Activated CD8-positive, alpha-beta memory T cell treated with anti-CD3 and anti-CD28 coated beads, Interleukin-2, amount 50 U/mL, for 24 hours (primary cell): ENCODE data around the gene IFT20.
"Not testable (repeated sequence)": the region's sequence is repeated elsewhere in the genome, so short reads cannot be mapped to it uniquely, and the experiment has no call there.

Experiments
- DNase-seq: peaks from one replicate; pipeline ENCODE4 v3.0.0-alpha.2; 2020; ENCODE audit errors: extremely low read depth

The IFT20 gene

GRCh38 chr17:28313841-28314240, 21.4 kb downstream of the IFT20 start:
- no peak for DNase-seq

DNA sequence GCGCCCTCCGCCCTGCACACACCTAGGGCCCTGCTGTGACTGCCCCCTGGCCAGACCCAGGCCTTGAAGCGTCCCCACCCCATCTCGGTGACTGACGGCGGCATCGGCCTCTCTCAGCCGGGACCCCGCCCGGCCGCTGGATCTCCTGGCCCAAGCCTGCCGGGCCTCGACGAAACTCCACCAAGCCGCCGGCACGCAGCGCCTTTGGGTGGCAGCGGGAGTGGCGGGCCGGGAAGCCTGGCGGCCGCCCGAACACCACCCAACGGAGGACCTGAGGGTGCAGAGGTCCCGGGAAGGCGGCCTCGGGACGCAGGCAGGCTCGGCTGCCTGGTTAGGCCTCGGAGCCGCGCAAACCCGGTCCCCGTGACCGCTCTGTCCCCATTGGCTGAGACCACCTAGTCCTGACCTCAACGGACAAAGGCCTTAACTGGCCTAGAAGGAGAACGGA, 28.3 kb downstream of the IFT20 start:
- DNase-seq, result no peak

- DNase-seq, result no peak
Observed at GRCh38 chr17:28298449-28298848, 36.8 kb downstream of the IFT20 start.

DNA sequence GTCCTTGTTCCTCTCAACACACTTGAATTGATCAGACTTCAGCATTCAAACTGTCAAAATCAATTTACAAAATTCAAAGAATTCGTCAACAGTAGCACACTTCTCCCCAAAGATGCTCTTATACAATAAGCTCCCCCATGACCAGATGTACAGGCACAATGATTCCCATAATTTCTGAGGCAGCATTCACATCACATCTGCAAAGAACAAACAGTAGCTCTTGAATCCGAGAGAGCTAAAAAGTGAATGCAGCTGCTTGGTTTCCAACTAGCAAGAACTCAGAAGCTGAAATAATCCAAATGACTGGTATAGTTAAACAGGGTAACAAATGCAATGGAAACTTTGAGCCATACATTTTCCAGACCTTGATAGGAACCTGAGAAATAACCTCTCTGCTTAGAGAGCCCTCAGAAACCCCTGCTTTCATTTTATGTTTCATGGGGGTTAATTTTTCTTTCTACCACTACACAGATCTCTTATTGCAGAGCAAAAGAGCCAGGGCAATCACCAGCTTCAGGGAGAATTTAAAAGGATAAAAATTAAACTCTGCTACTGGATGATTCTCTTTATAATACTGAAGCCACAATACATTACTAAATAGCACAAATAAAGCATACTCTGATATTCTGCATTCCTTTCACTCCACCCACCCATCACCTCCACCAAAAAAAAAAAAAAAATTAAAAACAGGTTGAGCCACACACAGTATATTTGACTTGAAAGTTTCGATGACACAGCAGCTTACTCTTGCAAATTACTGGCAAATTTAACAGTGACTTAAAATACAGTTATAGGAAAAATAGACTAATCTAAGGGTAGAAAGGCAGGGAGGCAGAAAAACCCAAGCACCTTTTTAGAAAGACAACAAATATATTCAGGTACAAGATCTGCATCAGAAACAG, 39.3 kb downstream of the IFT20 start:
- no peak for DNase-seq

DNA sequence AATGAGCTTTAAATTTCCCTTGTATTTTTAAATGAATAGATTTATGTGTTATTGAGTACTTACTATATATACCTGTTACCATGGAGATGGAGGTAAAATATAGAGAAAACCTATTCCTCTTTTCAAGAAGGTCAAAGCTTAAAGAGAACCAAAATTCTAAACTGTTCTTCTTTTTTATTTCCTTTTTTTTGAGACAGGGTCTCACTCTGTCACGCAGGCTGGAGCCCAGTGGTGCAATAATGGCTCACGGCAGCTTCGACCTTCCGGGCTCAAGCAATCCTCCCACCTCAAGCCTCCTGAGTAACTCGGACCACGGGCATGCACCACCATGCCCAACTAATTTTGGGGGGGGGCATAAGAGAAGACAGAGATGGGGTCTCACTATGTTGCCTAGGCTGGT, 41.3 kb downstream of the IFT20 start:
- DNase-seq, result no peak

- DNase-seq, result not testable (repeated sequence)
Observed at GRCh38 chr17:28292878-28293277, 42.4 kb downstream of the IFT20 start.

GRCh38 chr17:28291780-28292330, 43.4 kb downstream of the IFT20 start:
- DNase-seq, result no peak

- DNase-seq, result no peak
Observed at GRCh38 chr17:28290703-28291102, 44.6 kb downstream of the IFT20 start.

GRCh38 chr17:28285965-28286364, 49.3 kb downstream of the IFT20 start:
- DNase-seq, result no peak

- DNase-seq, result no peak
Observed at GRCh38 chr17:28282596-28282995, 52.7 kb downstream of the IFT20 start.

GRCh38 chr17:28280826-28281225, 54.4 kb downstream of the IFT20 start:
- no peak for DNase-seq

DNA sequence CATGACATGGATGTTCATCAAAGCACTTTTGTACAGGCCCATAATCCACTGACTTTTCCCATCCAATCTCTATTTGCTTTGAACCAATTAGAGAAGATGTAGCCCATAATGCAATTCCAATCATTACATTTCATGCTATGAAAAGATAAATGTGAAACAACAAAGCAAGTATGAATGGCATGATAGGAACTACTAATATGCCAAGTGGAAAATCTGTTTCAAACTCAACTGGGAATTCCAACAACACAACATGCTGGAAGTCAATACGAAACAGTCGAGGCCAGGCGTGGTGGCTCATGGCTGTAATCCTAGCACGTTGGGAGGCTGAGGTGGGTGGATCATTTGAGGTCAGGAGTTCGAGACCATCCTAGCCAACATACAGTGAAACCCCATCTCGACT, 55.9 kb downstream of the IFT20 start:
- DNase-seq, result no peak
